CD14-positive monocyte (primary cell): ENCODE data around the gene UBE2D1. TPM values are rescaled to one million over a fixed set of nuclear protein-coding genes. Genes with fewer than 3 reads are reported as not detected.

Source experiments
- DNase-seq, 3 donors: peaks; one replicate each; pipeline ENCODE4 v3.0.0-alpha.2; 2011 to 2022
- H2AFZ ChIP-seq: 2 replicates; pipeline ENCODE4 v1.6.0; 2012; ENCODE audit warnings: mild to moderate bottlenecking, low read depth, low read length, inconsistent platforms; ENCODE audit not compliant: insufficient read depth, poor library complexity, severe bottlenecking
- H3K27ac ChIP-seq, 2 donors: 1 replicate in 1 of 2; 2 replicates in 1 of 2; pipeline ENCODE4 v1.5.1; 2012 to 2013; ENCODE audit warnings: low read length in 2 of 2, control low read depth in 1 of 2, inconsistent platforms in 1 of 2, low read depth in 1 of 2, mild to moderate bottlenecking in 1 of 2
- H3K27me3 ChIP-seq, 2 donors: one replicate each; pipeline versions ENCODE4 v1.6.0 to v1.6.1; 2011 to 2013; ENCODE audit warnings: low read length in 2 of 2; ENCODE audit not compliant: control insufficient read depth in 2 of 2, insufficient read depth in 2 of 2
- H3K36me3 ChIP-seq, 2 donors: replicated peaks in 1 of 2; 1 replicate in 1 of 2; 2 replicates in 1 of 2; pipeline versions ENCODE4 v1.5.1 to v1.6.1; 2012 to 2013; ENCODE audit warnings: low read length in 2 of 2, control low read depth in 1 of 2, inconsistent platforms in 1 of 2, mild to moderate bottlenecking in 1 of 2; ENCODE audit not compliant: insufficient read depth in 2 of 2, control insufficient read depth in 1 of 2
- H3K4me1 ChIP-seq, 2 donors: 1 replicate in 1 of 2; 2 replicates in 1 of 2; pipeline versions ENCODE4 v1.5.1 to v1.6.1; 2012 to 2013; ENCODE audit warnings: low read length in 2 of 2, control low read depth in 1 of 2, inconsistent platforms in 1 of 2, mild to moderate bottlenecking in 1 of 2, moderate library complexity in 1 of 2; ENCODE audit not compliant: insufficient read depth in 2 of 2, control insufficient read depth in 1 of 2
- H3K4me2 ChIP-seq: replicated peaks from 2 replicates; pipeline ENCODE3; 2012; ENCODE audit warnings: low read length, moderate library complexity, mild to moderate bottlenecking; ENCODE audit not compliant: poor library complexity, severe bottlenecking; ENCODE audit errors: extremely low read depth
- H3K4me3 ChIP-seq, 3 experiments: fragments of 200-600 bp in 1 of 3; sonication (generic) in 1 of 3; replicated peaks in 1 of 3; 1 replicate in 2 of 3; 2 replicates in 1 of 3; pipeline ENCODE4 v1.5.1; 2011 to 2013; ENCODE audit warnings: low read length in 3 of 3, mild to moderate bottlenecking in 3 of 3, control low read depth in 2 of 3, low read depth in 2 of 3, inconsistent platforms in 1 of 3, moderate library complexity in 1 of 3
- H3K79me2 ChIP-seq: 2 replicates; pipeline ENCODE4 v1.6.0; 2012; ENCODE audit warnings: mild to moderate bottlenecking, control low read depth, inconsistent platforms, low read length, moderate library complexity; ENCODE audit not compliant: insufficient read depth
- H3K9ac ChIP-seq: 2 replicates; pipeline ENCODE4 v1.6.0; 2017; ENCODE audit warnings: low read length, mild to moderate bottlenecking; ENCODE audit not compliant: insufficient read depth, poor library complexity, severe bottlenecking
- H3K9me3 ChIP-seq, 2 donors: replicated peaks in 1 of 2; 1 replicate in 1 of 2; 2 replicates in 1 of 2; pipeline versions ENCODE4 v1.5.1 to v1.6.1; 2012 to 2013; ENCODE audit warnings: low read length in 2 of 2, control low read depth in 1 of 2; ENCODE audit not compliant: control insufficient read depth in 1 of 2, insufficient read depth in 1 of 2
- H4K20me1 ChIP-seq: 2 replicates; pipeline ENCODE4 v1.6.0; 2012; ENCODE audit warnings: mild to moderate bottlenecking, low read length, control low read depth, moderate library complexity; ENCODE audit not compliant: insufficient read depth
- H3K27ac Mint-ChIP-seq, 7 donors: one replicate each; pipeline ENCODE4 v1.8.0; 2020; ENCODE audit warnings: mild to moderate bottlenecking in 7 of 7, mixed read lengths in 7 of 7, moderate library complexity in 6 of 7, inconsistent platforms in 2 of 7
- H3K27me3 Mint-ChIP-seq, 3 donors: one replicate each; pipeline ENCODE4 v1.8.0; 2021 to 2022; ENCODE audit warnings: low read depth in 3 of 3, mild to moderate bottlenecking in 3 of 3, mixed read lengths in 3 of 3, moderate library complexity in 3 of 3, inconsistent platforms in 1 of 3
- H3K36me3 Mint-ChIP-seq, 2 donors: one replicate each; pipeline ENCODE4 v1.8.0; 2020; ENCODE audit warnings: mixed read lengths in 2 of 2, inconsistent platforms in 1 of 2, mild to moderate bottlenecking in 1 of 2
- H3K4me1 Mint-ChIP-seq: one replicate; pipeline ENCODE4 v1.8.0; 2020; ENCODE audit warnings: mild to moderate bottlenecking, mixed read lengths
- H3K4me3 Mint-ChIP-seq, 2 donors: one replicate each; pipeline ENCODE4 v1.8.0; 2020; ENCODE audit warnings: mild to moderate bottlenecking in 2 of 2, mixed read lengths in 2 of 2, moderate library complexity in 1 of 2
- H3K9me3 Mint-ChIP-seq, 7 donors: one replicate each; pipeline ENCODE4 v1.8.0; 2020 to 2022; ENCODE audit warnings: mixed read lengths in 7 of 7, mild to moderate bottlenecking in 6 of 7, moderate library complexity in 6 of 7, inconsistent platforms in 2 of 7
- WGBS: methylation state at CpG from one replicate; pipeline ENCODE4 v1.1.5; 2013; ENCODE audit warnings: missing lambda C conversion rate; ENCODE audit not compliant: insufficient coverage; 5-methylcytosine and 5-hydroxymethylcytosine counted together
- intact Hi-C, 2 donors: fragments of 100-400 bp; cut with micrococcal nuclease; formaldehyde crosslinking; loops; one replicate each; pipeline versions ENCODE4 v1.15.0 to v1.15.1; 2023
- polyA plus RNA-seq, 3 donors: library from polyadenylated mRNA; depleted of rRNA in 1 of 3; unstranded in 2 of 3; stranded (reverse) in 1 of 3; fragments of 300-500 nt in 2 of 3; fragments of >200 nt in 1 of 3; fragmentation: Illumina TruSeq in 2 of 3; gene quantifications; 1 replicate in 2 of 3; 2 replicates in 1 of 3; pipeline ENCODE4 v1.2.3, GENCODE V29; 2012 to 2021
- TF ChIP-seq, protein P1 (sequence below): fragments of 200-600 bp; IDR thresholded peaks from one replicate; pipeline ENCODE4 v1.8.0; 2022; ENCODE audit warnings: antibody characterized with exemption, mild to moderate bottlenecking

UBE2D1 gene
- polyA plus RNA-seq, 3 donors, result 47.7 to 119 (median 107) TPM

DNA sequence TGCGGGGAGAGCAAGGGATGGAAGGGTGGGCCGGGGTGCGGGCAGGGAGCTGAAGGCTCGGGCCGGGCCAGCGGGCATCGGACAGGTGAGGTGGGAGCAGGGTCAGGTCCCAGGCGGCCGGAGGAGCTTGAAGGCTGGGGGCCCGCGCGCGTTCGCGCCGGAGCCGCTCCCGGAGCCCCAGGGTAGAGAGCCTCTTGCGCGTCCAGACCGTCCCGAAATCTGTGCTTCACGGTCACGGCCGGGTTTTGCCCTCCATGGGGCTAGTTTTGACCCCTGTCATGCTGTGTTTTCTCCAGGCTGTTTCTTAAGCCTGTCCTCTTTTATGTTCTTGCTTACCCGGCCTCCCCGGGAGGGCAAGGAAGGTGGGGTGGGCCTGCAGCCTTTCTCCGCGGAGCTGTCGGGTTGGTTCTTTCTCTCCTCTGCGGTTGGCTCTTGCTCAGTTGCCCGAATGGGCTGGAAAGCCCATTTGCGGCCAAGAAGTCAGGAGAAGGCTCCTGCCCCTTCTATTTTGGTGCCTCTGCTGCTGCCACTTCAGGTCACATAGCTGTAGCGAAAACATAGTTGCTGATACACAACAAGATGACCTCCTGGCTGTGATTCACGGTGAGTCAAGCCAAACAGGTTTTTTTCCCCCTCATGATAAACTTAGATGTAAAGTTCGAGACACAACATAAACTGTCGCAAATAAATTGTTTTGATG, 650 bp downstream of the UBE2D1 start:
- Histone ChIP-seq H3K27me3 (no peaks in the 10 kb centered on the region), H3K4me3 (peak overlapping the region; percentile 65 to 95 (median 93)), H3K27ac (peak overlapping the region; percentile 67 to 91), H3K9me3 (no peaks in the 10 kb centered on the region), H4K20me1 (peaks cover 56% of the 10 kb centered on the region), H3K79me2 (peaks cover 57% of the 10 kb centered on the region), H3K4me1 (peaks cover 50 to 72% of the 10 kb centered on the region in 2 donors), H3K9ac (peak overlapping the region; percentile 97), H3K36me3 (no peaks in the 10 kb centered on the region), H2AFZ (peak overlapping the region; percentile 75), H3K4me2 (peak overlapping the region; percentile 92)
- intact Hi-C loops, result loop anchor here in 1 of 2 donors (10.0 kb wide), 1 partner anchor 71 kb away; the partner anchor contains the start of genes CISD1 and IPMK
- WGBS, result 1% methylated on average over 34 of the region's 37 CpGs
- TF ChIP-seq, protein P1, sequence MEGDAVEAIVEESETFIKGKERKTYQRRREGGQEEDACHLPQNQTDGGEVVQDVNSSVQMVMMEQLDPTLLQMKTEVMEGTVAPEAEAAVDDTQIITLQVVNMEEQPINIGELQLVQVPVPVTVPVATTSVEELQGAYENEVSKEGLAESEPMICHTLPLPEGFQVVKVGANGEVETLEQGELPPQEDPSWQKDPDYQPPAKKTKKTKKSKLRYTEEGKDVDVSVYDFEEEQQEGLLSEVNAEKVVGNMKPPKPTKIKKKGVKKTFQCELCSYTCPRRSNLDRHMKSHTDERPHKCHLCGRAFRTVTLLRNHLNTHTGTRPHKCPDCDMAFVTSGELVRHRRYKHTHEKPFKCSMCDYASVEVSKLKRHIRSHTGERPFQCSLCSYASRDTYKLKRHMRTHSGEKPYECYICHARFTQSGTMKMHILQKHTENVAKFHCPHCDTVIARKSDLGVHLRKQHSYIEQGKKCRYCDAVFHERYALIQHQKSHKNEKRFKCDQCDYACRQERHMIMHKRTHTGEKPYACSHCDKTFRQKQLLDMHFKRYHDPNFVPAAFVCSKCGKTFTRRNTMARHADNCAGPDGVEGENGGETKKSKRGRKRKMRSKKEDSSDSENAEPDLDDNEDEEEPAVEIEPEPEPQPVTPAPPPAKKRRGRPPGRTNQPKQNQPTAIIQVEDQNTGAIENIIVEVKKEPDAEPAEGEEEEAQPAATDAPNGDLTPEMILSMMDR, result no peak
- peak overlapping the region; percentile 97 to 100 for H3K4me3 Mint-ChIP-seq
- peak; percentile 31 to 72 (median 46) for DNase-seq
- peaks cover 20 to 26% of the 10 kb centered on the region in 2 donors for H3K36me3 Mint-ChIP-seq
- H3K27me3 Mint-ChIP-seq, result no peaks in the 10 kb centered on the region
- H3K27ac Mint-ChIP-seq, result peak overlapping the region; percentile 90 to 99 (median 95)
- peaks cover 0 to 4% (median 0%) of the 10 kb centered on the region in 7 donors for H3K9me3 Mint-ChIP-seq
- peaks cover 74% of the 10 kb centered on the region for H3K4me1 Mint-ChIP-seq

DNA sequence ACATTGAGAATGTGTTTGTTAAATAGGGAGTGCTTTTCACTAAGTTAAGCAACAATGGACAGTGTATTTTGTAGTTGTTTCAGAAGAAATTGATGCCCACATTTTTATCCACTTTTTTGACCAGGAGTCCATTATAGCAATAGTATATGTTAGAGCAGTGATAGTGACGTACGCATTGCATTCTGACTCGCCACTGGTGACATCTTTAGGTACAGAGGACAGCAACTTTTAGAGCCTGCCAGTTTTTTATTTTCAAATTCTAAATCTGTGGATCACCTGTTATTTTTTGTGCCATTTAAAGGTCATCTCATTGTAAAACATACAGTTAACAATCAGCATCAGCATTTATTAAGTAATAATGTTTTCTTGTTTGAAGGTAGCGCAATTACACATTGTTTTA, 1.4 kb downstream of the UBE2D1 start:
- Histone ChIP-seq H3K79me2 (peaks cover 65% of the 10 kb centered on the region), H3K4me1 (peaks cover 46 to 72% of the 10 kb centered on the region in 2 donors), H3K4me3 (peak overlapping the region; percentile 65 to 95 (median 93)), H4K20me1 (peaks cover 63% of the 10 kb centered on the region), H2AFZ (no peak overlapping the region), H3K9ac (peak overlapping the region; percentile 97), H3K27me3 (no peaks in the 10 kb centered on the region), H3K9me3 (no peaks in the 10 kb centered on the region), H3K36me3 (no peaks in the 10 kb centered on the region), H3K4me2 (peak overlapping the region; percentile 92), H3K27ac (peak overlapping the region in 1 of 2 donors; percentile 91)
- WGBS, result no CpG with 5 or more reads among the region's 4 CpGs
- Mint-ChIP-seq H3K27me3 (no peaks in the 10 kb centered on the region), H3K4me1 (peaks cover 74% of the 10 kb centered on the region), H3K36me3 (peaks cover 26% of the 10 kb centered on the region in 2 donors), H3K27ac (peak overlapping the region in 5 of 7 donors; percentile 90 to 99 (median 95)), H3K9me3 (peaks cover 0 to 4% (median 0%) of the 10 kb centered on the region in 7 donors), H3K4me3 (peak overlapping the region; percentile 97 to 100)
- TF ChIP-seq, protein P1, result no peak
- DNase-seq, result no peak
- intact Hi-C loops, result loop anchor here in 1 of 2 donors (10.0 kb wide), 1 partner anchor 71 kb away; the partner anchor contains the start of genes CISD1 and IPMK
